Uterus (tissue), 4 donors: Measurements from ENCODE around the gene UGT2B10. TPM values are rescaled to one million over a fixed set of nuclear protein-coding genes. Genes with fewer than 3 reads are reported as not detected.

ENCODE experiments used
- DNase-seq, 2 donors: peaks; one replicate each; pipeline ENCODE4 v3.0.0-alpha.2; 2019 to 2020
- H3K27ac ChIP-seq, 2 donors: fragments of 200-600 bp; sonication (generic); 1 replicate in 1 of 2; 2 replicates in 1 of 2; pipeline ENCODE4 v1.5.1; 2016 to 2018
- H3K27me3 ChIP-seq, 2 donors: fragments of 200-600 bp; sonication (generic); one replicate each; pipeline ENCODE4 v1.5.1; 2018 to 2019; ENCODE audit warnings: control low read depth in 1 of 2
- H3K36me3 ChIP-seq, 2 donors: fragments of 200-600 bp; sonication (generic); one replicate each; pipeline ENCODE4 v1.5.1; 2019; ENCODE audit warnings: control low read depth in 1 of 2
- H3K4me1 ChIP-seq, 2 donors: fragments of 200-600 bp; sonication (generic); one replicate each; pipeline ENCODE4 v1.5.1; 2018 to 2019; ENCODE audit warnings: control low read depth in 1 of 2
- H3K4me3 ChIP-seq, 2 donors: fragments of 200-600 bp; sonication (generic); 1 replicate in 1 of 2; 2 replicates in 1 of 2; pipeline ENCODE4 v1.5.1; 2018 to 2019; ENCODE audit warnings: mild to moderate bottlenecking in 1 of 2
- H3K9me3 ChIP-seq, 2 donors: fragments of 200-600 bp; sonication (generic); one replicate each; pipeline ENCODE4 v1.5.1; 2019; ENCODE audit warnings: control low read depth in 1 of 2
- POLR2A ChIP-seq, 2 donors: fragments of 450-650 bp; IDR thresholded peaks; one replicate each; pipeline ENCODE4 v1.6.1; 2016; ENCODE audit warnings: antibody characterized with exemption in 2 of 2, mild to moderate bottlenecking in 1 of 2, moderate library complexity in 1 of 2
- intact Hi-C: fragments of 100-400 bp; cut with DNase I; formaldehyde crosslinking; loops from one replicate; pipeline ENCODE4 v1.15.1; 2023; ENCODE audit warnings: low total_unique reads
- total RNA-seq, 4 donors: library from RNA; depleted of rRNA in 3 of 4; stranded (reverse); fragments of >200 nt in 3 of 4; gene quantifications; one replicate each; pipeline versions ENCODE4 v1.1.0 to v1.2.4, GENCODE V29; 2014 to 2023
- TF ChIP-seq, protein P1 (sequence below), 4 experiments: fragments of 200-600 bp in 2 of 4; fragments of 450-650 bp in 2 of 4; sonication (generic) in 2 of 4; IDR thresholded peaks; one replicate each; pipeline ENCODE4 v1.5.1; 2016 to 2019; ENCODE audit warnings: antibody characterized with exemption in 4 of 4, mild to moderate bottlenecking in 2 of 4, moderate library complexity in 1 of 4
- donor health status: DM: yes; HTN: yes; CAD: no.

UGT2B10 gene
- total RNA-seq, 4 donors from 2014 or later: not detected

DNA sequence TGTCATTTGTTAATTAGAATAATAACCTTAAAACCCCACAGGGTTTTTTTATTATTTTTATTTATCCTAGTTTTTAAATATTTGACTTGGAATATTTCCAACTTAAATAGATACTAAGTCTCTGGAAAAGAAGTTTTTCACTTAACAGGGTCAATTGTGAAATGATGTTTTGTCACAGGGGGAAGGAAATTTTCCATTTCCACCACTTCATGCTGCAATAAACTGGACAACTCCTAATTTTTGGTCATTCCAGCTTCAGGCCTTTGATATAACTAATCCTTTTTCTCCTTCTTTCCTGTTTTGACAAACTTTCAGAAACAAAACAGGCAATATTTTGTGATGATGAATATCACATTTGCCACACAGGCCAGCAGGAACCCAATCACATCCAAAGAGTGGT is 45.3 kb downstream of the UGT2B10 start:
- TF ChIP-seq POLR2A (IDR thresholded peaks at IDR 0.05): no peak
- TF ChIP-seq, protein P1, sequence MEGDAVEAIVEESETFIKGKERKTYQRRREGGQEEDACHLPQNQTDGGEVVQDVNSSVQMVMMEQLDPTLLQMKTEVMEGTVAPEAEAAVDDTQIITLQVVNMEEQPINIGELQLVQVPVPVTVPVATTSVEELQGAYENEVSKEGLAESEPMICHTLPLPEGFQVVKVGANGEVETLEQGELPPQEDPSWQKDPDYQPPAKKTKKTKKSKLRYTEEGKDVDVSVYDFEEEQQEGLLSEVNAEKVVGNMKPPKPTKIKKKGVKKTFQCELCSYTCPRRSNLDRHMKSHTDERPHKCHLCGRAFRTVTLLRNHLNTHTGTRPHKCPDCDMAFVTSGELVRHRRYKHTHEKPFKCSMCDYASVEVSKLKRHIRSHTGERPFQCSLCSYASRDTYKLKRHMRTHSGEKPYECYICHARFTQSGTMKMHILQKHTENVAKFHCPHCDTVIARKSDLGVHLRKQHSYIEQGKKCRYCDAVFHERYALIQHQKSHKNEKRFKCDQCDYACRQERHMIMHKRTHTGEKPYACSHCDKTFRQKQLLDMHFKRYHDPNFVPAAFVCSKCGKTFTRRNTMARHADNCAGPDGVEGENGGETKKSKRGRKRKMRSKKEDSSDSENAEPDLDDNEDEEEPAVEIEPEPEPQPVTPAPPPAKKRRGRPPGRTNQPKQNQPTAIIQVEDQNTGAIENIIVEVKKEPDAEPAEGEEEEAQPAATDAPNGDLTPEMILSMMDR (IDR thresholded peaks at IDR 0.05): no peak
- Histone ChIP-seq H3K27ac (no peak overlapping the region), H3K36me3 (peaks cover 0 to 2% of the 10 kb centered on the region in 2 donors), H3K9me3 (no peaks in the 10 kb centered on the region), H3K4me1 (no peaks in the 10 kb centered on the region), H3K4me3 (no peak overlapping the region), H3K27me3 (no peaks in the 10 kb centered on the region)
- intact Hi-C loops: no loop called here
- no peak for DNase-seq

DNA sequence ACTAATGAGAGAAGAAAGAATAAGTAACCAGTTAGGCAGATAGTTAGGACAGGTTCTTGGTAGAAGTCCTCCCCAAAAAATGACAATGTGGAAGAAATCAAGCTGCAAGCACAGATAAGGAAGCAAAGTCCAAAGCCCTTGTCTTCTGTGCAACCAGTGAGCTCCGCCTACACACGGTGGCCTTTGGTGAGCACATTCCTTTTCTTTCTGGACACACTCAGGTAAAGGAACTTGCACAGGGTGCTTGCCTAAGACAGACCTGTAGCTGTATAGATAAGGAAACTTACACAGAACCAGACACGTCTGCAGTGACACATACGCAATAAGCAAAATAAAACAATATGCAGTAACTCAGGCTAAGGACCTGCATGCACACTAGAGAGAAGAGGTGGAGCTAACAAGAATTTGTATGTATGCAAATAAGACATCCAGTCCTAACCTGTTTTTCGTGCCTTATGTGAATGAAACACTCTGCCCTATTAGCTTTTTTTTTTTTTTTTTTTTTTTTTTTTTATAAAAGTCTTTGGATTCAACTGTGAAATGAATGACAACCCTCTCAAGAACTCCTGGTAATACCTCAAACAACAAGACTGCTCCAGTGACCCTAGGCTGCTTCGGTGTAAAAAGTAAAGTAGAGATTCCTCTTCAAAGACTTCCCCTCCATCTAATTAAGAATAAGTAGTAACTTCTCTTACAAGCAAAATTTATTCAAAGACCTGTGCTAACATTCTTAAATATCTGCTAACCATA is 48.8 kb downstream of the UGT2B10 start:
- Histone ChIP-seq H3K36me3 (peaks cover 0 to 2% of the 10 kb centered on the region in 2 donors), H3K27ac (no peak overlapping the region), H3K4me1 (no peaks in the 10 kb centered on the region), H3K9me3 (no peaks in the 10 kb centered on the region), H3K4me3 (no peak overlapping the region), H3K27me3 (no peaks in the 10 kb centered on the region)
- no peak for DNase-seq
- no peak for TF ChIP-seq POLR2A (IDR thresholded peaks at IDR 0.05)
- TF ChIP-seq, protein P1 (IDR thresholded peaks at IDR 0.05): no peak
- intact Hi-C loops: no loop called here

DNA sequence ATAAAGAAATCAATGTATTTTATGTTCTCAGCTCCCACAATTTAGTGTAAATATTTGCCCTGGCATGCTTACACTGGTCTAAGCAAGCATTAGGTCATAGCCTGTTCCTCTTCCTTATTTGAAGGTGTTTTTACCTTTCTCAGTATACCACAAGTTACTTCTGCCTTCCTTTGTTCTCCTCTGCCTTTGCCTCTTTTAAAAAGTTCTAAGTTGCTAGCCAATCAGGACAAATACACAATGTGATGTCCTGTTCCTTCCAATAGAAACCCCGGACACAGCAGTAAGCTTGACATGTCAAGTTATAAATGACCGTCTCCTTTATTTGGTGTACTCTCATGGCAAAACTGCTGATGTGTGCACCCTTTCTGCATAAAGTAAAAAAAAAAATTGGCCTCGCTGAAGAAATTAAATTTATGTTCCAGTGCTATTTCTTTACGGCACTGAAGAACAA is 49.4 kb downstream of the UGT2B10 start:
- Histone ChIP-seq H3K27ac (no peak overlapping the region), H3K4me1 (no peaks in the 10 kb centered on the region), H3K36me3 (peaks cover 0 to 2% of the 10 kb centered on the region in 2 donors), H3K27me3 (no peaks in the 10 kb centered on the region), H3K9me3 (no peaks in the 10 kb centered on the region), H3K4me3 (no peak overlapping the region)
- DNase-seq: no peak
- intact Hi-C loops: no loop called here
- no peak for TF ChIP-seq POLR2A (IDR thresholded peaks at IDR 0.05)
- TF ChIP-seq, protein P1 (IDR thresholded peaks at IDR 0.05): no peak

DNA sequence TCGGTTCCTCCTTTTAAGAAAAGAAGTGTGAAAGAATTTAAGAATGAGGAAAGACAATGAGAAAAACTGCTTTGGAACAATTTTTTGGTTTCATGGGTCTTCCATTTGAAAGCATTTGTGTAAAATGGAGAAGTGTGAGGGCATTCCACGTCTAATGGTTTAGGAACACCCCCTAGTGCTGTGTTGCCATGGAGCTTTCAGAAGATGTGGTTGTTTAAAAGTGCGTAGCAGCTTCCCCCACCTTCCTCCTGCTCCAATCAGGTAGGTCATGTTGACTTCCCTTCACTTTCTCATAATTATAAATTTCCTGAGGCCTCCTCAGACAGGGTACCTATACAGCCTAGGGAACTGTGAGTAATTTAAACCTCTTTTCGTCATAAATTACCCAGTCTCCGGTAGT is 50.0 kb downstream of the UGT2B10 start:
- no peak for DNase-seq
- Histone ChIP-seq H3K36me3 (peaks cover 0 to 2% of the 10 kb centered on the region in 2 donors), H3K27me3 (no peaks in the 10 kb centered on the region), H3K9me3 (no peaks in the 10 kb centered on the region), H3K4me1 (no peaks in the 10 kb centered on the region), H3K27ac (no peak overlapping the region), H3K4me3 (no peak overlapping the region)
- intact Hi-C loops: no loop called here
- no peak for TF ChIP-seq POLR2A (IDR thresholded peaks at IDR 0.05)
- TF ChIP-seq, protein P1 (IDR thresholded peaks at IDR 0.05): no peak

DNA sequence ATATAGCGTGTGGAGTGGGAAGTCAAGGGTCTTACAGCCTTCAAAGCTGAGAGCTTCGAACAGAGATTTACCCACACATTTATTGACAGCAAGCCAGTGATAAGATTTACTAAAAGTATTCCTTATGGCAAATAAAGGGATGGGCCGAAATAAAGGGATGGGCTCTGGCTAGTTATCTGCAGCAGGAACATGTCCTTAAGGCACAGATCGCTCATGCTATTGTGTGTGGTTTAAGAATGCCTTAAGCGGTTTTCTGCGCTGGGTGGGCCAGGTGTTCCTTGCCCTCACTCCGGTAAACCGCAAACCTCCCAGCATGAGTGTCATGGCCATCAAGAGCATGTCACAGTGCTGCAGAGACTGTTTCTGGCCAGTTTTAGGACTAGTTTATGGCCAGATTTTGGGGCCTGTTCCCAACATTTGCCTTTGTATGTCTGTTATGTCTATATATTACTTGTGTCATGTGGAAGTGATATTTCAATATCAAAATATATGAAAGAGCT is 53.5 kb downstream of the UGT2B10 start:
- Histone ChIP-seq H3K4me3 (no peak overlapping the region), H3K27ac (no peak overlapping the region), H3K36me3 (no peaks in the 10 kb centered on the region), H3K27me3 (no peaks in the 10 kb centered on the region), H3K9me3 (no peaks in the 10 kb centered on the region), H3K4me1 (no peaks in the 10 kb centered on the region)
- TF ChIP-seq, protein P1 (IDR thresholded peaks at IDR 0.05): no peak
- no peak for TF ChIP-seq POLR2A (IDR thresholded peaks at IDR 0.05)
- DNase-seq: no peak
- intact Hi-C loops: no loop called here
